Astrocyte (in vitro differentiated cells and primary cell): ENCODE results near the gene GPS2. TPM values are rescaled to one million over a fixed set of nuclear protein-coding genes. Genes with fewer than 3 reads are reported as not detected.

ENCODE experiments used
- DNase-seq: peaks from one replicate; pipeline ENCODE4 v3.0.0-alpha.2; 2010; ENCODE audit warnings: low read depth
- FAIRE-seq: peaks from 2 replicates; lab custom pipeline; 2011; peaks lifted over from hg19 to GRCh38; lab: Jason Lieb, UNC
- H2AFZ ChIP-seq: 2 replicates; pipeline ENCODE4 v1.6.0; 2012; ENCODE audit warnings: low read depth, low read length, inconsistent platforms
- H3K27ac ChIP-seq: 2 replicates; pipeline ENCODE4 v1.5.1; 2011; ENCODE audit warnings: low read depth, low read length, inconsistent platforms
- H3K27me3 ChIP-seq: 2 replicates; pipeline ENCODE4 v1.6.0; 2011; ENCODE audit warnings: low read length, inconsistent platforms; ENCODE audit not compliant: insufficient read depth
- H3K36me3 ChIP-seq: 2 replicates; pipeline ENCODE4 v1.5.1; 2011; ENCODE audit warnings: low read length, inconsistent platforms; ENCODE audit not compliant: insufficient read depth
- H3K4me1 ChIP-seq: 2 replicates; pipeline ENCODE4 v1.5.1; 2011; ENCODE audit warnings: low read length, inconsistent platforms; ENCODE audit not compliant: insufficient read depth
- H3K4me2 ChIP-seq: 2 replicates; pipeline ENCODE4 v1.6.0; 2012; ENCODE audit warnings: low read length, inconsistent platforms
- H3K4me3 ChIP-seq: 2 replicates; pipeline ENCODE4 v1.5.1; 2011; ENCODE audit warnings: low read depth, mild to moderate bottlenecking, low read length, inconsistent platforms; ENCODE audit not compliant: insufficient read depth
- H3K79me2 ChIP-seq: 2 replicates; pipeline ENCODE4 v1.6.0; 2012; ENCODE audit warnings: mild to moderate bottlenecking, low read length, inconsistent platforms; ENCODE audit not compliant: insufficient read depth
- H3K9ac ChIP-seq: 2 replicates; pipeline ENCODE4 v1.6.0; 2012; ENCODE audit warnings: mild to moderate bottlenecking, low read length, inconsistent platforms
- H3K9me3 ChIP-seq: 2 replicates; pipeline ENCODE4 v1.5.1; 2012; ENCODE audit warnings: low read depth, mild to moderate bottlenecking, low read length, inconsistent platforms; ENCODE audit not compliant: insufficient read depth
- H4K20me1 ChIP-seq: 2 replicates; pipeline ENCODE4 v1.6.0; 2012; ENCODE audit warnings: low read length, inconsistent platforms; ENCODE audit not compliant: insufficient read depth
- H3K27ac Mint-ChIP-seq: one replicate; pipeline ENCODE4 v1.8.0; 2021; ENCODE audit warnings: mild to moderate bottlenecking, mixed read lengths; ENCODE audit not compliant: unreplicated experiment
- H3K27me3 Mint-ChIP-seq: one replicate; pipeline ENCODE4 v1.8.0; 2021; ENCODE audit warnings: low read depth, mixed read lengths; ENCODE audit not compliant: unreplicated experiment
- H3K36me3 Mint-ChIP-seq: one replicate; pipeline ENCODE4 v1.8.0; 2021; ENCODE audit warnings: low read depth, mixed read lengths; ENCODE audit not compliant: unreplicated experiment
- H3K4me1 Mint-ChIP-seq: one replicate; pipeline ENCODE4 v1.8.0; 2021; ENCODE audit warnings: low read depth, mixed read lengths; ENCODE audit not compliant: unreplicated experiment
- H3K4me3 Mint-ChIP-seq: one replicate; pipeline ENCODE4 v1.8.0; 2021; ENCODE audit warnings: mild to moderate bottlenecking, moderate library complexity, mixed read lengths; ENCODE audit not compliant: unreplicated experiment
- H3K9me3 Mint-ChIP-seq: one replicate; pipeline ENCODE4 v1.8.0; 2021; ENCODE audit warnings: mild to moderate bottlenecking, mixed read lengths; ENCODE audit not compliant: unreplicated experiment
- CTCF ChIP-seq: IDR thresholded peaks from 2 replicates; pipeline ENCODE4 v1.5.1; 2011; ENCODE audit warnings: low read depth, mild to moderate bottlenecking, inconsistent platforms, low read length, moderate library complexity; ENCODE audit not compliant: insufficient read depth
- EZH2 ChIP-seq: IDR thresholded peaks from 2 replicates; pipeline ENCODE4 v1.6.1; 2012; ENCODE audit warnings: mild to moderate bottlenecking, low read length, inconsistent platforms; ENCODE audit not compliant: insufficient read depth
- total RNA-seq: library from RNA; stranded (reverse); gene quantifications from 2 replicates; pipeline ENCODE4 v1.2.1, GENCODE V29; 2021

GPS2 gene
- total RNA-seq, 1 donor from 2014 or later: 49.8 TPM

- Histone ChIP-seq H3K4me3 (peak overlapping the region; percentile 97), H3K27ac (peak overlapping the region; percentile 79), H3K9me3 (no peaks in the 10 kb centered on the region), H3K4me1 (peaks cover 8% of the 10 kb centered on the region), H3K9ac (peak overlapping the region; percentile 88), H2AFZ (peak overlapping the region; percentile 97), H3K79me2 (peaks cover 29% of the 10 kb centered on the region), H3K27me3 (no peaks in the 10 kb centered on the region), H4K20me1 (peaks cover 6% of the 10 kb centered on the region), H3K4me2 (peak overlapping the region; percentile 98), H3K36me3 (peaks cover 2% of the 10 kb centered on the region)
- DNase-seq: peak; percentile 100
- Mint-ChIP-seq H3K4me3 (peak overlapping the region; percentile 89), H3K4me1 (peaks cover 10% of the 10 kb centered on the region), H3K27me3 (no peaks in the 10 kb centered on the region), H3K27ac (peak overlapping the region; percentile 96), H3K36me3 (peaks cover 2% of the 10 kb centered on the region), H3K9me3 (no peaks in the 10 kb centered on the region)
- FAIRE-seq: peak; percentile 88
- TF ChIP-seq CTCF: no peak
- no peak for TF ChIP-seq EZH2
Observed at GRCh38 chr17:7329374-7329996, 14.3 kb upstream of the GPS2 start.

- Histone ChIP-seq H3K9ac (peak within 1 kb of the TSS; percentile 88), H3K4me1 (peaks cover 8% of the 10 kb centered on the region), H3K27ac (peak within 1 kb of the TSS; percentile 79), H4K20me1 (peaks cover 9% of the 10 kb centered on the region), H3K27me3 (no peaks in the 10 kb centered on the region), H3K4me2 (peak within 1 kb of the TSS; percentile 98), H3K9me3 (no peaks in the 10 kb centered on the region), H3K36me3 (peaks cover 2% of the 10 kb centered on the region), H2AFZ (peak within 1 kb of the TSS; percentile 97), H3K4me3 (peak within 1 kb of the TSS; percentile 97), H3K79me2 (peaks cover 29% of the 10 kb centered on the region)
- TF ChIP-seq CTCF: no peak
- no peak for TF ChIP-seq EZH2
- Mint-ChIP-seq H3K36me3 (peaks cover 6% of the 10 kb centered on the region), H3K27me3 (no peaks in the 10 kb centered on the region), H3K9me3 (no peaks in the 10 kb centered on the region), H3K27ac (peak within 1 kb of the TSS; percentile 96), H3K4me1 (peaks cover 10% of the 10 kb centered on the region), H3K4me3 (peak within 1 kb of the TSS; percentile 95)
- FAIRE-seq: no peak
- no peak for DNase-seq
Observed at GRCh38 chr17:7328840-7329373, 13.7 kb upstream of the GPS2 start, which contains the start of gene NEURL4. Gene NEURL4 (minus strand): TSS chr17:7329335. CDS start chr17:7329312, 23 bp downstream.

GRCh38 chr17:7328009-7328408, 12.8 kb upstream of the GPS2 start:
- H3K9me3 ChIP-seq: no peaks in the 10 kb centered on the region
- no peaks in the 10 kb centered on the region for H3K27me3 ChIP-seq
- H3K79me2 ChIP-seq: peaks cover 29% of the 10 kb centered on the region
- Mint-ChIP-seq H3K27me3 (no peaks in the 10 kb centered on the region), H3K4me1 (peaks cover 10% of the 10 kb centered on the region), H3K36me3 (peaks cover 9% of the 10 kb centered on the region), H3K9me3 (no peaks in the 10 kb centered on the region), H3K4me3 (peak overlapping the region; percentile 95), H3K27ac (no peak overlapping the region)
- H3K36me3 ChIP-seq: peaks cover 10% of the 10 kb centered on the region
- H3K9ac ChIP-seq: peak overlapping the region; percentile 88
- no peak for FAIRE-seq
- no peak overlapping the region for H2AFZ ChIP-seq
- peak overlapping the region; percentile 98 for H3K4me2 ChIP-seq
- H3K4me1 ChIP-seq: peaks cover 8% of the 10 kb centered on the region
- H3K27ac ChIP-seq: no peak overlapping the region
- no peak for DNase-seq
- H4K20me1 ChIP-seq: peaks cover 11% of the 10 kb centered on the region
- TF ChIP-seq EZH2 (no peak), CTCF (no peak)
- no peak overlapping the region for H3K4me3 ChIP-seq
